GM19328 (cell line): ENCODE results near the gene WWC1.
"Not testable (repeated sequence)": the region's sequence is repeated elsewhere in the genome, so short reads cannot be mapped to it uniquely, and the experiment has no call there.

Experiments
- ATAC-seq: cut with Tn5 transposase; IDR thresholded peaks from one replicate; pipeline ENCODE4 v1.9.1; 2021; ENCODE audit warnings: mild to moderate bottlenecking, moderate library complexity; ENCODE audit not compliant: unreplicated experiment

WWC1 gene

DNA sequence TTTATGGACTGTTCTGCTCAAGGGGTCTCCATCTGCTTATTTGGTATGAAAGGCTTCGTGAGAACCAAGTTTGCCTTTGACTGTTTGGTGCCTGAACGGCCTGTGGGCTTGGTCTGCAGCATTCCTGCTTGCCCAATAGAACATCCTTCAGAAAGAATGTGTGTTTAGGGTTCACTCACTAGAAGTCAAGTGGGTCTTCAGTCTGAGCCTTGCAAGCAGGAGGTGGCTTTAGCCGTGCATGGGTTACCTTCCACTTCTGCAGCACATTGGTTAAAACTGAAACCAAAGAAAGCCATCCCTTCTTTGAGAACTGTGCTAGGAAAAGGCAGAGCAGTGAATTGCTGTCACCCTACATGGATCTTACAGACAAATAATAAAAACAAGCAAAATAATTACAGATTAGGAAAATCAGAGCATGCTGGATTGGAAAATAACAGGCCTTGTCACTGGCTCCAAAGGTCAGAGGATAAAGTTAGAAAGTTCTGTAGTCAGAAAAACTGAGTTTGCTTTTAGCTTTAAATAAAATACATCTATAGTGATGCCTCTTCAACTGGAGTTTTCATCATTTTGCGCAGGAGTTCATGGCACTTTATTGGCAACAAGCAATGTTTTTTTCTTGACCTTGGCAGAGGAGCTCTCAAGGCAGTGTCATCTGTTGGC, 16.6 kb downstream of the WWC1 start:
- ATAC-seq = no peak

GRCh38 chr5:168308976-168309598, 17.6 kb downstream of the WWC1 start:
- no peak for ATAC-seq

DNA sequence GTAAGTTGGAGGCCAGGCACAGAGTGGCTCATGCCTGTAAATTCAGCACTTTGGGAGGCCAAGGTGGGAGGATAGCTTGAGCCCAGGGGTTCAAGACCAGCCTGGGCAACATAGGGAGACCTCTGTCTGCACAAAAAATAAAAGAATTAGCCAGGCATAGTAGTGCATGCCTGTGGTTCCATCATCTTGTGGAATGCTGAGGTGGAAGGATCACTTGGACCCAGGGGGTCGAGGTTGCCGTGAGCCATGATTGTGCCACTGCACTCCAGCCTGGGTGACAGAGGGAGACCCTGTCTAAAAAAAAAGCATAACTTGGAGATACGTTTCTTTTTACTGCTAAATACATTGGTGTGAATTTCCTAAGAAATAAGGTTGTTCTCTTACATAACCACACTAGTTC, 19.1 kb downstream of the WWC1 start:
- ATAC-seq = not testable (repeated sequence)

- ATAC-seq = no peak
Measured at GRCh38 chr5:168311061-168311566, 19.7 kb downstream of the WWC1 start.

DNA sequence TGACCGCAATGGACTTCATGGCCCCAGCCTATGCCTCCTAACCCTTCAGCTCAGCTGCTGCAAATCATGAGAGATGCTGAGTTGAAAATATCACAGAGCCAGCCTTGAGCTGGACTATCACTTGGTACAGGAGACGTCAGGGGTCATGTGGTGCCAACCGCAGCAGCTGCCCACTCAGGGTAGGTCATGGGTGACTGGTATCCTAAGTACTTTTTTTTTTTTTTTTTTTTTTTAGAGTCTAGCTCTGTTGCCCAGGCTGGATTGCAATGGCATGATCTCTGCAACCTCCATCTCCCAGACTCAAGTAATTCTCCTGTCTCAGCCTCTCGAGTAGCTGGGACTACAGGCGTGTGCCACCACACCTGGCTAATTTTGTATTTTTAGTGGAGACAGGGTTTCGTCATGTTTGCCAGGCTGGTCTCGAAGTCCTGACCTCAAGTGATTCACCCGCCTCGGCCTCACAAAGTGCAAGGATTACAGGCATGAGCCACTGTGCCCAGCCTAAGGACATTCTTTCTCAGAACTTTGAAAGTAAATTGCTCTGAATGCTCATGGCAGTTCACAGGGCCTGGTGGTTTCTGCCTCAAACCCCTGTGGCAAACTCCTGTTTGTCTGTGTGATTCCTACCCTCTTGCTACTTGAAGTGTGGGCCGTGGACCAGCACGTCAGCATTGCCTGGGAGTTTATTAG, 21.3 kb downstream of the WWC1 start:
- no peak for ATAC-seq

GRCh38 chr5:168313596-168314204, 22.3 kb downstream of the WWC1 start:
- ATAC-seq = no peak

DNA sequence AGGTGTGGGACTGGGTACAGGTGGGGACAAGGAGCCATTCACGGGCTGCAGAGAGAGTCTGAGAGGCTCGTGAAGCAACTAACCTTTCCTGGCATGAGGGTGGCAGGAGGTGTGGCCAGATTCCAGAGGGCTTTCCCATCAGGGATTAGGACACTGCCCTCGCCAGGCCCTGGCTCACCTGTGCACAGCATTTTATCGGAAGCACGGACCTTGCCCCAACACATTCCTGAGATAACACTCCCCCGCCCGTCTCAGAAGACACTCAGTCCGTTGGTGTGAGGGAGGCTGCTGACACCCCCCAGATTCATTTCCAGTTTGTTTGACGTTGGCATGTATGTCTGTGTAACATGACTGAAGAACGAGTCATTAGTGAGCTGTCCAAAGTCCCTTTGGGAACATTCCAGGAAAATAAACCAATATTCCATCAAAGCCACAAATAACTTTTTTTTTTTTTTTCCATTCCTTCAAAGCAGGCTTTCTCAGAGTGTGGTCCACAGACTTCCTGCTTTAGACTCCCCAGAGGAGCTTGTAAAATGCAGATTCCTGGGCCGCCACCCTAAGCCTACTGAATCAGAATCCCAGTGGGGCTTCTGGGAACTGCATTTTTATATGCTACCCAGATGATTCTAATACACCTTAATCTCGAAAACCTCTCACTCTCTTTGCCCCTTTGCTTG, 23.4 kb downstream of the WWC1 start:
- no peak for ATAC-seq

GRCh38 chr5:168315416-168316138, 24.1 kb downstream of the WWC1 start:
- ATAC-seq = no peak

GRCh38 chr5:168316139-168316578, 24.7 kb downstream of the WWC1 start:
- no peak for ATAC-seq

DNA sequence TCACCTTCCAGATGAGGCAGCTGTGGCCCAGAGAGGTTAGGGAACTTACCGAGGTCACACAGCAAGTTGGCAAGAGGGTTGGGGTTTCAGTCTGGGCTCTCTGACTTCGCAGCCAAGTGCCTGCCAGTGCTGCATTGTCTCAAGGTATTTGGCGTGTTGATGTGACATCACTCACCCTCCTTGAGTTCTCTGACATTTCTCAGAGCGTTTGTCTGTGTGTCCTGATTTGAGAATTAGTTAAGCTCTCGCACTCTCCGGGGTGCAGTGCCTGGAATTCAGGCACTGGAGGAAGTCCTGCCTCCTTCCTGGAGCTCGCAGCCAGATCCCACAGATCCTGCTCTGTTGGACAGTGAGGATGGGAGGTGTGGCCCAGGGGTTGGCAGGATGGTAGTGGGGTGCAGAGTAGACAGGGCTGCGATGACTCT, 25.7 kb downstream of the WWC1 start:
- no peak for ATAC-seq

- no peak for ATAC-seq
Measured at GRCh38 chr5:168317521-168318147, 26.2 kb downstream of the WWC1 start.

- ATAC-seq = no peak
Measured at GRCh38 chr5:168318240-168318639, 26.8 kb downstream of the WWC1 start.

DNA sequence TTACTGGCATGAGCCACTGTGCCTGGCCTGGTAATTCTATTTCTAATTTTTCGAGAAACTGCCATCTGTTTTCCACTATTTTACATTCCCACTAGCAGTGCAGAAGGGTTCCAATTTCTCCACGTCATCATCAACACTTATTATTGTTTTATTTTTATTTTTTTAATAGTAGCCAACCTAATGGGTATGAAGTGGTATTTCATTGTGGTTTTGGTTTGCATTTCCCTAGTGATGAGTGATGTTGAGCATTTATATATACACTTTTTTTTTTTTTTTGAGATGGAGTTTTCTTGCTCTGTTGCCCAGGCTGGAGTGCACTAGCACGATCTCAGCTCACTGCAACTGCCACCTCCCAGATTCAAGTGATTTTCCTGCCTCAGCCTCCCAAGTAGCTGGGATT, 28.3 kb downstream of the WWC1 start:
- no peak for ATAC-seq

DNA sequence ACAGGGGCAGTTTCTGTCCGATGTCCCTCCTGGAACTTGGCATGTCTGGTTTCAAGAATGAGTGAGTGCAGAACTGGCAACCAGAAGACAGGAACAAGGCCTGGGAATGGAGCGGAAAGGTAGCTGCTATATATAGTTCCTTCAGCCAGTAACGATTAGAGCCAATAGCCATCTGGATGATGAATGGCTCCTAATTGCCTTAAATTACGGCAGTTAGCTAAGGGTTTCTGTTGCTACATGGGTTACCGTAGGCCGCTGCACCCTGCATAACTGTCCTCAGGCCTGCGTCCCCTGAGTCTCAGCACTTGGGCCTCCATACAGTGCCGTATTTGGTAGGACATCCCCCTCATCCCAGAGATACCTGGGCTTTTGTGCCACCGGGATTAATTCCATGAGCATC, 29.4 kb downstream of the WWC1 start:
- no peak for ATAC-seq

GRCh38 chr5:168324859-168325630, 33.6 kb downstream of the WWC1 start:
- no peak for ATAC-seq

GRCh38 chr5:168327019-168327421, 35.6 kb downstream of the WWC1 start:
- ATAC-seq = no peak

GRCh38 chr5:168327451-168327850, 36.0 kb downstream of the WWC1 start:
- no peak for ATAC-seq

GRCh38 chr5:168327994-168328393, 36.5 kb downstream of the WWC1 start:
- no peak for ATAC-seq

DNA sequence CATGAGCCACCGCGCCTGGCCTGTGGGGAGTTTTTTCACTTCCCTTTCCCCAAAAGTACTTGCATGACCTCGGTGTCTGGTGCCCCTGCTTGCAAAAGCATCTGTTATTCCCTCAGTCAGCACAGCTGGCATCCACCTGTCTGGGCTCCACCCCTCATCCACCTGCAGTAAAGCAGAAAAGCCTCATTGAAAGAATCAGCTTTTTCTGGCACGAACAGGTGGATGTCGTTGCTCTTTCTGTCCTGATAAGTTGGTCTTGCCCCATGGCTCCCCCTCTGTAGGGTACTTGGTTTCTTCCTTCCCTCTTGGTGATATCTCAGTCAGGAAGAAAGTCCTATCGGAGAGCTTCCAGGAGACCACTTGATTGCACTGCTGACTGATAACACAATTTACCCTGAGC, 37.4 kb downstream of the WWC1 start:
- ATAC-seq = peak; percentile 71
